ACHN (cell line): ENCODE measurements around the gene CLEC5A.

Experiments used
- DNase-seq: peaks from one replicate; pipeline ENCODE4 v3.0.0-alpha.2; 2015
- in situ Hi-C: cut with HindIII; loops from 2 replicates; pipeline ENCODE4 v1.10.0; 2017; ENCODE audit warnings: low sequenced_read_pairs, low pct_ligation_motif_present, low pct_unique_long_range_greater_than_20kb

Gene CLEC5A

GRCh38 chr7:141880960-141881359 lies 65.8 kb downstream of the CLEC5A start:
- no peak for DNase-seq
- in situ Hi-C loops = no loop called here

DNA sequence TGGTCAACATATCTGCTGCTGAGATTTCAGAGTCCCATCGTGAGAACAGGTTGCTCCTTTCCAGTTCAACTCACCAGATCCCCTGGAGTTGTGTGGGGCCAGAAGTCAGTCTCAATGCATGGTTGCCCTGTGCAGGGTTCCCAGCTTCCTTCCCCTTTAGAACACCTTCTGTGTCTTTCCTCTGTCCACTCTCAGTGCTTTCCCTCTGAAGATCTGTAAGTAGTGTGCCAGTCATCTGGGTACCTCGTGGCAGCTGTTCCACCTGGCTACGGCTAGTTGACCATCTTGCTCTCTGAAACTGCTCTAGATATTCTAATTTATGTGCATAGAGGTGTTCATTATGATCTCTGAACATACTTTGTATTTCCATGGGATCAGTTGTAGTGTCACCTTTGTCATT lies 69.4 kb downstream of the CLEC5A start:
- in situ Hi-C loops = no loop called here
- DNase-seq = no peak
